ENCODE measurements around the gene CTTNBP2. TPM values are rescaled to one million over a fixed set of nuclear protein-coding genes. Genes with fewer than 3 reads are reported as not detected.

CTTNBP2 gene
- total RNA-seq, 1 experiment from 2014 or later = 17.6 TPM

GRCh38 chr7:117809958-117810357 lies 63.3 kb downstream of the CTTNBP2 start:
- Histone ChIP-seq H3K79me2 (ENCODE audit: insufficient read depth, low read length) (no peaks in the 10 kb centered on the region; the same call in 1 of the 2 replicates), H3K56ac (ENCODE audit: insufficient read length, low read depth, low read length) (no peak overlapping the region), H3K79me1 (ENCODE audit: insufficient read depth, low read depth, low read length, poor library complexity, severe bottlenecking) (no peaks in the 10 kb centered on the region), H2BK5ac (ENCODE audit: insufficient read length, low read length) (peak overlapping the region; percentile 90), H2BK12ac (ENCODE audit: insufficient read length, low read depth, low read length) (no peak overlapping the region), H3K18ac (ENCODE audit: insufficient read length, low read depth, low read length) (no peak overlapping the region), H2AK5ac (ENCODE audit: insufficient read length, low read length) (no peak overlapping the region), H2BK120ac (ENCODE audit: low read depth, low read length, poor library complexity, severe bottlenecking) (no peak overlapping the region), H3K4me1 (ENCODE audit: insufficient read depth, low read length) (peaks cover 18% of the 10 kb centered on the region; the same call in 1 of the 2 replicates), H4K5ac (ENCODE audit: insufficient read length, low read depth, low read length) (no peak overlapping the region), H3K23ac (ENCODE audit: insufficient read length, low read depth, low read length) (no peak overlapping the region), H2BK20ac (ENCODE audit: low read depth, low read length, poor library complexity, severe bottlenecking) (no peak overlapping the region), H4K8ac (replicated peaks; ENCODE audit: insufficient read length, low read depth, low read length) (no peak overlapping the region), H2AFZ (ENCODE audit: low read length) (no peak overlapping the region), H3T11ph (ENCODE audit: low read length) (no peak overlapping the region), H3K4ac (ENCODE audit: low read depth, low read length) (no peak overlapping the region), H3K9ac (ENCODE audit: extremely low read depth, insufficient read length, low read length) (no peak overlapping the region), H3K9me3 (ENCODE audit: control insufficient read depth, low read depth, low read length) (no peaks in the 10 kb centered on the region), H4K91ac (ENCODE audit: insufficient read length, low read depth, low read length) (no peak overlapping the region), H3K4me2 (ENCODE audit: insufficient read depth, insufficient read length, low read length) (peak overlapping the region; percentile 58), H4K20me1 (ENCODE audit: control insufficient read depth, insufficient read depth, insufficient read length) (no peaks in the 10 kb centered on the region), H3K27ac (ENCODE audit: insufficient read length, low read depth, low read length) (peak overlapping the region; percentile 74), H3K23me2 (ENCODE audit: insufficient read length, low read depth, low read length, poor library complexity, severe bottlenecking) (no peaks in the 10 kb centered on the region), H3K14ac (ENCODE audit: insufficient read depth, low read length) (no peak overlapping the region), H2BK15ac (ENCODE audit: low read depth, low read length) (no peak overlapping the region), H3K27me3 (ENCODE audit: insufficient read depth, low read length) (no peaks in the 10 kb centered on the region)
- peaks cover 51 to 56% of the 10 kb centered on the region in 2 experiments for H3K4me1 Mint-ChIP-seq
- peaks cover 0 to 2% (median 0%) of the 10 kb centered on the region in 3 experiments; a peak in 2 of 7 replicates for H3K36me3 Mint-ChIP-seq (ENCODE audit: insufficient read depth in 1 of 3, low read depth in 3 of 3)
- TF ChIP-seq CTCF (conservative IDR thresholded peaks at IDR 0.05) = no peak
- no peaks in the 10 kb centered on the region for H3K27me3 Mint-ChIP-seq (ENCODE audit: low read depth)
- H3K9me3 Mint-ChIP-seq = no peaks in the 10 kb centered on the region
- no peak for DNase-seq
- WGBS (ENCODE audit: extremely low coverage, insufficient read length, low lambda C conversion rate) = no CpG with 5 or more reads among the region's 3 CpGs
- peak overlapping the region in 1 of 2 experiments; percentile 44; a peak in 1 of 5 replicates for H3K4me3 Mint-ChIP-seq
- H3K27ac Mint-ChIP-seq = peak overlapping the region; percentile 59 to 98 (median 78); a peak in 5 of 7 replicates
